HepG2 (cell line): ENCODE data around the gene TSPAN9. TPM values are rescaled to one million over a fixed set of nuclear protein-coding genes. Genes with fewer than 3 reads are reported as not detected.

ENCODE experiments used
- ATAC-seq: fragments of 200-7000 bp; cut with Tn5 transposase; 3 replicates; pipeline ENCODE4 v1.9.1; 2020; ENCODE audit warnings: mild to moderate bottlenecking, moderate library complexity
- BruUV-seq: library from RNA; stranded (reverse); fragments of 400-500 nt; replicated peaks from 2 replicates; lab custom pipeline; 2021; lab: Mats Ljungman, UMichigan
- CTCF ChIA-PET: fragments of 300-600 bp; formaldehyde crosslinking; extraction: SDS; loops from one replicate; lab custom pipeline; 2021; ENCODE audit warnings: low total read pairs, inconsistent platforms, low intra/inter-chr PET ratio; lab: Yijun Ruan, JAX
- POLR2A ChIA-PET: fragments of 350-600 bp; sonication (Branson Sonifier 250); formaldehyde crosslinking; loops from one replicate; lab custom pipeline; 2020; ENCODE audit warnings: antibody characterized with exemption, inconsistent platforms; lab: Yijun Ruan, JAX
- DNase-seq: peaks from one replicate; pipeline ENCODE4 v3.0.0-alpha.2; 2015; ENCODE audit warnings: low spot score
- FAIRE-seq: peaks from 3 replicates; lab custom pipeline; 2011; peaks lifted over from hg19 to GRCh38; lab: Jason Lieb, UNC
- H2AFZ ChIP-seq: one replicate; pipeline ENCODE4 v1.6.1; 2011; ENCODE audit warnings: low read length, inconsistent platforms
- H3K27ac ChIP-seq: fragments of 300-600 bp; 3 replicates; pipeline ENCODE4 v1.8.0; 2011; ENCODE audit warnings: mixed run types, mild to moderate bottlenecking, mixed read lengths, low read length, inconsistent platforms; ENCODE audit not compliant: insufficient read depth; ENCODE audit errors: extremely low read length
- H3K27me3 ChIP-seq, 2 experiments: fragments of 200-600 bp in 1 of 2; 2 replicates in 1 of 2; 3 replicates in 1 of 2; pipeline versions ENCODE4 v1.6.0 to v1.8.0; 2011; ENCODE audit warnings: low read length in 2 of 2, mild to moderate bottlenecking in 2 of 2, moderate library complexity in 2 of 2, inconsistent platforms in 1 of 2; ENCODE audit not compliant: insufficient read depth in 2 of 2, control insufficient read depth in 1 of 2
- H3K36me3 ChIP-seq, 2 experiments: fragments of 200-600 bp in 1 of 2; replicated peaks in 1 of 2; 2 replicates in 1 of 2; 3 replicates in 1 of 2; pipeline versions ENCODE4 v1.5.1 to v1.8.0; 2011; ENCODE audit warnings: low read length in 2 of 2, inconsistent platforms in 1 of 2; ENCODE audit not compliant: insufficient read depth in 2 of 2, control insufficient read depth in 1 of 2
- H3K4me1 ChIP-seq: 2 replicates; pipeline ENCODE4 v1.5.1; 2012; ENCODE audit warnings: low read length, inconsistent platforms; ENCODE audit not compliant: insufficient read depth
- H3K4me2 ChIP-seq: 2 replicates; pipeline ENCODE4 v1.6.0; 2011; ENCODE audit warnings: low read depth, low read length, inconsistent platforms
- H3K4me3 ChIP-seq, 3 experiments: fragments of 200-600 bp in 1 of 3; sonication (generic), shearing (Covaris generic) in 1 of 3; replicated peaks in 1 of 3; 2 replicates each; pipeline ENCODE4 v1.5.1; 2011 to 2016; ENCODE audit warnings: low read length in 3 of 3, inconsistent platforms in 2 of 3, low read depth in 2 of 3, mild to moderate bottlenecking in 2 of 3, control low read depth in 1 of 3, mixed read lengths in 1 of 3; ENCODE audit not compliant: insufficient read depth in 1 of 3
- H3K79me2 ChIP-seq: one replicate; pipeline ENCODE4 v1.6.1; 2011; ENCODE audit warnings: low read length, inconsistent platforms; ENCODE audit not compliant: insufficient read depth
- H3K9ac ChIP-seq: 2 replicates; pipeline ENCODE4 v1.6.0; 2011; ENCODE audit warnings: mild to moderate bottlenecking, low read depth, low read length, inconsistent platforms; ENCODE audit not compliant: insufficient read depth
- H3K9me3 ChIP-seq: 2 replicates; pipeline ENCODE4 v1.5.1; 2012; ENCODE audit warnings: mild to moderate bottlenecking, low read length
- H4K20me1 ChIP-seq: 2 replicates; pipeline ENCODE4 v1.6.0; 2011; ENCODE audit warnings: inconsistent platforms, mild to moderate bottlenecking, low read length, moderate library complexity; ENCODE audit not compliant: insufficient read depth
- ARNT ChIP-seq: fragments of 450-650 bp; IDR thresholded peaks from 2 replicates; pipeline ENCODE4 v1.6.1; 2017
- GABPA ChIP-seq, 2 experiments: IDR thresholded peaks; 2 replicates each; pipeline ENCODE4 v1.6.1; 2011 to 2016; ENCODE audit warnings: low read depth in 2 of 2, low read length in 1 of 2, missing biosample characterization in 1 of 2, missing genetic modification characterization in 1 of 2
- MYNN ChIP-seq: sonication (generic); formaldehyde crosslinking; IDR thresholded peaks from 2 replicates; pipeline ENCODE4 v1.4.0; 2020; ENCODE audit warnings: mild to moderate bottlenecking, low read depth, missing genetic modification reagents
- NCOR1 ChIP-seq: fragments of 200-600 bp; sonication (generic); IDR thresholded peaks from 2 replicates; pipeline ENCODE4 v1.7.0; 2017; ENCODE audit warnings: antibody characterized with exemption, low read length, borderline replicate concordance
- NRL ChIP-seq: sonication (generic); formaldehyde crosslinking; IDR thresholded peaks from 2 replicates; pipeline ENCODE4 v1.5.0; 2020; ENCODE audit warnings: missing genetic modification reagents, mild to moderate bottlenecking, moderate library complexity, borderline replicate concordance
- POLR2G ChIP-seq: fragments of 200-400 bp; formaldehyde crosslinking; IDR thresholded peaks from 2 replicates; pipeline ENCODE4 v1.6.1; 2018; ENCODE audit warnings: mild to moderate bottlenecking, low read depth, low read length, moderate library complexity
- ZBTB38 ChIP-seq: sonication (generic); formaldehyde crosslinking; IDR thresholded peaks from 2 replicates; pipeline ENCODE4 v1.5.1; 2020; ENCODE audit warnings: mild to moderate bottlenecking, missing genetic modification reagents
- ZFP37 ChIP-seq: sonication (generic); formaldehyde crosslinking; IDR thresholded peaks from 2 replicates; pipeline ENCODE4 v1.4.0; 2020; ENCODE audit warnings: missing genetic modification reagents, borderline replicate concordance
- ZNF737 ChIP-seq: sonication (generic); formaldehyde crosslinking; IDR thresholded peaks from 2 replicates; pipeline ENCODE4 v1.5.0; 2020; ENCODE audit warnings: missing genetic modification reagents, mild to moderate bottlenecking, borderline replicate concordance
- ZSCAN12 ChIP-seq: sonication (generic); formaldehyde crosslinking; IDR thresholded peaks from 2 replicates; pipeline ENCODE4 v1.9.0; 2021; ENCODE audit warnings: mild to moderate bottlenecking, missing genetic modification reagents
- WGBS: methylation state at CpG from one replicate; pipeline ENCODE4 v1.1.6; 2017; ENCODE audit warnings: low lambda C conversion rate; 5-methylcytosine and 5-hydroxymethylcytosine counted together
- in situ Hi-C: cut with HindIII; loops from 2 replicates; pipeline ENCODE4 v1.10.0; 2017; ENCODE audit warnings: low pct_unique_long_range_greater_than_20kb; ENCODE audit not compliant: extremely low pct_ligation_motif_present
- intact Hi-C: fragments of 100-400 bp; cut with micrococcal nuclease; formaldehyde crosslinking; loops from one replicate; pipeline ENCODE4 v1.10.0; 2022; ENCODE audit not compliant: unreplicated experiment
- polyA plus RNA-seq, 8 experiments: library from polyadenylated mRNA; depleted of rRNA in 3 of 8; stranded (reverse) in 7 of 8; unstranded in 1 of 8; fragments of >200 nt; fragmentation: Illumina TruSeq in 4 of 8; extraction: Trizol in 4 of 8; gene quantifications; 2 replicates each; pipeline versions ENCODE4 v1.2.1 to v1.2.3, GENCODE V29; 2011 to 2016; ENCODE audit warnings: low read depth in 4 of 8, missing spikeins in 1 of 8, mixed read lengths in 1 of 8; ENCODE audit not compliant: insufficient read depth in 1 of 8
- total RNA-seq, 5 experiments: library from RNA; depleted of rRNA; stranded (reverse); fragments of >200 nt; fragmentation: Illumina TruSeq; extraction: Trizol; gene quantifications; 2 replicates each; pipeline ENCODE4 v1.2.3, GENCODE V29; 2016; ENCODE audit warnings: low read depth in 1 of 5
- TF ChIP-seq, protein P1 (sequence below): sonication (generic); formaldehyde crosslinking; IDR thresholded peaks from 2 replicates; pipeline ENCODE4 v1.5.0; 2020; ENCODE audit warnings: mild to moderate bottlenecking, missing genetic modification reagents
- TF ChIP-seq, protein P2 (sequence below): sonication (generic); formaldehyde crosslinking; IDR thresholded peaks from 2 replicates; pipeline ENCODE4 v1.5.0; 2020; ENCODE audit warnings: mild to moderate bottlenecking, missing genetic modification reagents
- TF ChIP-seq, protein P3 (sequence below): sonication (generic); formaldehyde crosslinking; IDR thresholded peaks from 2 replicates; pipeline ENCODE4 v1.5.1; 2020; ENCODE audit warnings: missing genetic modification reagents, mild to moderate bottlenecking, borderline replicate concordance

The TSPAN9 gene
- total and polyA plus RNA-seq, 2 of the 13 experiments (the other 11 are each of a cell fraction or from before 2014, with no cell fraction given), result 18.1 to 42.3 TPM

DNA sequence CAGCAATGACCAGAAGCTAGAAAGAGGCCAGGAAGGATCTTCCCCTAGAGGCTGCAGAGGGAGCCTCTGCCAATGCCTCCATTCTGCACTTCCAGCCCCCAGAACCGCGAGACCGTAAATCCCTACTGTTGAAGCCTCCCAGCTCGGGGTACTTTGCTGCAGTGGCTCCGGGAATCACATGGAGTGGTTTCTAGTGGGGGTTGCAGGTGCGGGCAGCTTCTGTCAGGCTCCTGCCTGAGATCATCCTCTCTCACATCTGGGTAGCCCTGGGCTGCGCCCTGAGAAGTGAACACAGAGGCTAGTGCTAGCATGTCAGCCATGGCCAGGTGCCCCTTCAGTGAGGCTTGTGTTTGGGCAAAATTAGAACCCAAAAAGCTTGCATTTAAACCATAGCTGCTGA, 67.3 kb downstream of the TSPAN9 start (continued):
- TF ChIP-seq, protein P1, sequence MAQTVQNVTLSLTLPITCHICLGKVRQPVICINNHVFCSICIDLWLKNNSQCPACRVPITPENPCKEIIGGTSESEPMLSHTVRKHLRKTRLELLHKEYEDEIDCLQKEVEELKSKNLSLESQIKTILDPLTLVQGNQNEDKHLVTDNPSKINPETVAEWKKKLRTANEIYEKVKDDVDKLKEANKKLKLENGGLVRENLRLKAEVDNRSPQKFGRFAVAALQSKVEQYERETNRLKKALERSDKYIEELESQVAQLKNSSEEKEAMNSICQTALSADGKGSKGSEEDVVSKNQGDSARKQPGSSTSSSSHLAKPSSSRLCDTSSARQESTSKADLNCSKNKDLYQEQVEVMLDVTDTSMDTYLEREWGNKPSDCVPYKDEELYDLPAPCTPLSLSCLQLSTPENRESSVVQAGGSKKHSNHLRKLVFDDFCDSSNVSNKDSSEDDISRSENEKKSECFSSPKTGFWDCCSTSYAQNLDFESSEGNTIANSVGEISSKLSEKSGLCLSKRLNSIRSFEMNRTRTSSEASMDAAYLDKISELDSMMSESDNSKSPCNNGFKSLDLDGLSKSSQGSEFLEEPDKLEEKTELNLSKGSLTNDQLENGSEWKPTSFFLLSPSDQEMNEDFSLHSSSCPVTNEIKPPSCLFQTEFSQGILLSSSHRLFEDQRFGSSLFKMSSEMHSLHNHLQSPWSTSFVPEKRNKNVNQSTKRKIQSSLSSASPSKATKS, result no peak
- no peak for TF ChIP-seq NRL (CRISPR knock-in tag)
- TF ChIP-seq, all 625 proteins: peak for 0

DNA sequence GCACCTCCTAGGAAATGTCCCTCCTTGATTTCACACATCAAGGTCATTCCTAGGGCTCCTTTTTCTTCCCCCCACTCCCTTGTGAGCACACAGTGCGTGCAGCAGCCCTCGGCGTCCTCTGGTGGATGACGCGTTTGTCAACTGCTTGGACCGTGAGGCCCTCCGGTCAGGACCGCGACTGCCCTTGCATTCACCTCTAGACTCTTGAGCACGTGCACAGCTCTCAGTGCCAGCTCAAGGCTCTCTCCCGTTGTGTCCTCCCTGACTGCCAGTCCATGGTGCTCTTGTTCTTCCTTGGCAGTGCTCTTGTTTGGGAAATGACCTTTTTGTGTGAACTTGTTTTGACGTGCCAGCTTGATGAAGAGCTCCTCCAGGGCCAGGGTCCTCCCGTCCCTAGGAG, 67.9 kb downstream of the TSPAN9 start:
- in situ Hi-C loops, result no loop called here
- DNase-seq (no peak), FAIRE-seq (no peak), ATAC-seq (no peak)
- intact Hi-C loops, result no loop called here
- no peaks in the 10 kb centered on the region for H3K9me3 ChIP-seq
- no peak overlapping the region for H3K9ac ChIP-seq
- ChIA-PET POLR2A (no interaction called here), CTCF (no interaction called here)
- H4K20me1 ChIP-seq, result peaks cover 11% of the 10 kb centered on the region; the same call in 1 of the 2 replicates
- BruUV-seq, result no TSS peak
- H3K27me3 ChIP-seq, result no peaks in the 10 kb centered on the region
- no peak overlapping the region for H3K27ac ChIP-seq
- no peaks in the 10 kb centered on the region for H3K4me1 ChIP-seq
- H3K36me3 ChIP-seq, result peaks cover 1 to 3% of the 10 kb centered on the region in 2 experiments; a peak in 1 of 5 replicates
- no peak overlapping the region for H3K4me2 ChIP-seq
- H2AFZ ChIP-seq, result no peak overlapping the region
- no peak overlapping the region for H3K4me3 ChIP-seq
- WGBS, result 97% methylated on average over 13 of the region's 13 CpGs
- peaks cover 5% of the 10 kb centered on the region for H3K79me2 ChIP-seq
- TF ChIP-seq POLR2G, result no peak
- TF ChIP-seq ZNF737, result no peak
- TF ChIP-seq NCOR1, result no peak
- TF ChIP-seq, protein P2, sequence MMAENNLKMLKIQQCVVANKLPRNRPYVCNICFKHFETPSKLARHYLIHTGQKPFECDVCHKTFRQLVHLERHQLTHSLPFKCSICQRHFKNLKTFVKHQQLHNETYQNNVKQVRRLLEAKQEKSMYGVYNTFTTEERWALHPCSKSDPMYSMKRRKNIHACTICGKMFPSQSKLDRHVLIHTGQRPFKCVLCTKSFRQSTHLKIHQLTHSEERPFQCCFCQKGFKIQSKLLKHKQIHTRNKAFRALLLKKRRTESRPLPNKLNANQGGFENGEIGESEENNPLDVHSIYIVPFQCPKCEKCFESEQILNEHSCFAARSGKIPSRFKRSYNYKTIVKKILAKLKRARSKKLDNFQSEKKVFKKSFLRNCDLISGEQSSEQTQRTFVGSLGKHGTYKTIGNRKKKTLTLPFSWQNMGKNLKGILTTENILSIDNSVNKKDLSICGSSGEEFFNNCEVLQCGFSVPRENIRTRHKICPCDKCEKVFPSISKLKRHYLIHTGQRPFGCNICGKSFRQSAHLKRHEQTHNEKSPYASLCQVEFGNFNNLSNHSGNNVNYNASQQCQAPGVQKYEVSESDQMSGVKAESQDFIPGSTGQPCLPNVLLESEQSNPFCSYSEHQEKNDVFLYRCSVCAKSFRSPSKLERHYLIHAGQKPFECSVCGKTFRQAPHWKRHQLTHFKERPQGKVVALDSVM (CRISPR knock-in tag), result no peak
- TF ChIP-seq ZBTB38 (CRISPR knock-in tag), result no peak
- TF ChIP-seq ARNT, result no peak
- TF ChIP-seq, protein P3, sequence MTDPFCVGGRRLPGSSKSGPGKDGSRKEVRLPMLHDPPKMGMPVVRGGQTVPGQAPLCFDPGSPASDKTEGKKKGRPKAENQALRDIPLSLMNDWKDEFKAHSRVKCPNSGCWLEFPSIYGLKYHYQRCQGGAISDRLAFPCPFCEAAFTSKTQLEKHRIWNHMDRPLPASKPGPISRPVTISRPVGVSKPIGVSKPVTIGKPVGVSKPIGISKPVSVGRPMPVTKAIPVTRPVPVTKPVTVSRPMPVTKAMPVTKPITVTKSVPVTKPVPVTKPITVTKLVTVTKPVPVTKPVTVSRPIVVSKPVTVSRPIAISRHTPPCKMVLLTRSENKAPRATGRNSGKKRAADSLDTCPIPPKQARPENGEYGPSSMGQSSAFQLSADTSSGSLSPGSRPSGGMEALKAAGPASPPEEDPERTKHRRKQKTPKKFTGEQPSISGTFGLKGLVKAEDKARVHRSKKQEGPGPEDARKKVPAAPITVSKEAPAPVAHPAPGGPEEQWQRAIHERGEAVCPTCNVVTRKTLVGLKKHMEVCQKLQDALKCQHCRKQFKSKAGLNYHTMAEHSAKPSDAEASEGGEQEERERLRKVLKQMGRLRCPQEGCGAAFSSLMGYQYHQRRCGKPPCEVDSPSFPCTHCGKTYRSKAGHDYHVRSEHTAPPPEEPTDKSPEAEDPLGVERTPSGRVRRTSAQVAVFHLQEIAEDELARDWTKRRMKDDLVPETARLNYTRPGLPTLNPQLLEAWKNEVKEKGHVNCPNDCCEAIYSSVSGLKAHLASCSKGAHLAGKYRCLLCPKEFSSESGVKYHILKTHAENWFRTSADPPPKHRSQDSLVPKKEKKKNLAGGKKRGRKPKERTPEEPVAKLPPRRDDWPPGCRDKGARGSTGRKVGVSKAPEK (CRISPR knock-in tag), result no peak
- TF ChIP-seq MYNN (CRISPR knock-in tag), result no peak
- TF ChIP-seq ZSCAN12 (CRISPR knock-in tag), result no peak
- TF ChIP-seq ZFP37, result no peak
- no peak for TF ChIP-seq GABPA (IDR thresholded peaks at IDR 0.05; ENCODE audit: low read depth, low read length)
- TF ChIP-seq GABPA (CRISPR knock-in tag; IDR thresholded peaks at IDR 0.05; ENCODE audit: low read depth), result no peak
